Transverse colon (tissue), 3 donors: Measurements from ENCODE around the gene MRPL42.

Experiments used
- POLR2A ChIP-seq: fragments of 450-650 bp; IDR thresholded peaks from one replicate; pipeline ENCODE4 v1.6.1; 2016; ENCODE audit warnings: antibody characterized with exemption, mild to moderate bottlenecking, moderate library complexity
- POLR2AphosphoS5 ChIP-seq, 3 donors: sonication (generic); formaldehyde crosslinking; IDR thresholded peaks; one replicate each; pipeline ENCODE4 v1.6.1; 2016; ENCODE audit warnings: antibody characterized with exemption in 3 of 3

DNA sequence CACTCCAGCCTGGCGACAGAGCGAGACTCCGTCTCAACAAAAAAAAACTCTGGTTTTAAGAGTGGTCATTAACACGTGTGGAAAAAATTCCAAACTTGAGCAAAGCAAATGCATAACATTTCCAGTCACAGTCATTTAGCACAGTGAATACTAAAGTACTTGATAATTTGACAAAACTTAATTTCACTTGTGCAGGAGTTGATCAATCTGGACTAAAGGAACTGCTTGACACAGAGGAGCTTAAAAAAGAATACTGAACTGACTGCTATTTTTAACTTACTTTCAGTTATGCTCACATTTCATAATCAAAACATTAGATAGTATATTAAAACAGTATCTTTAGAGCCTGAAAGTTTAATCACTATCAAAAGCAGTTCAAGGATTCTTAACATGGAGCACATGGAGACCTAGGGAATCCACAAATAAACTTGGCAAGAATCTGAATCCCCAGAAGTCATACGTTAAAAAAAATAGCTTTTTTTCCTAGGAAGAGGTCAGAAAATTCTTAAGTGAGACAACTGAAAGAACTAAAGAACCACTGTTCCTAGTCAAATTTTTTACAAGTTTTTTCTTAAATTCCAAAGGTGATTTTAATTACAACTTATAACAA is 33.0 kb upstream of the MRPL42 start:
- TF ChIP-seq POLR2AphosphoS5 (IDR thresholded peaks at IDR 0.05) (no peak), POLR2A (no peak)
